ENCODE data around the gene S100PBP. TPM values are rescaled to one million over a fixed set of nuclear protein-coding genes. Genes with fewer than 3 reads are reported as not detected.
"Not testable (repeated sequence)": the region's sequence is repeated elsewhere in the genome, so short reads cannot be mapped to it uniquely, and the experiment has no call there.

The S100PBP gene
- total RNA-seq, 2 donors from 2014 or later, result 24.2 to 30.8 TPM

- DNase-seq (ENCODE audit: low spot score), result no peak
- intact Hi-C loops (cut with DNase I), result no loop called here
Measured at GRCh38 chr1:32780628-32781234, 36.7 kb upstream of the S100PBP start.

GRCh38 chr1:32782086-32782485 lies 35.4 kb upstream of the S100PBP start:
- DNase-seq (ENCODE audit: low spot score), result no peak
- intact Hi-C loops (cut with DNase I), result no loop called here

DNA sequence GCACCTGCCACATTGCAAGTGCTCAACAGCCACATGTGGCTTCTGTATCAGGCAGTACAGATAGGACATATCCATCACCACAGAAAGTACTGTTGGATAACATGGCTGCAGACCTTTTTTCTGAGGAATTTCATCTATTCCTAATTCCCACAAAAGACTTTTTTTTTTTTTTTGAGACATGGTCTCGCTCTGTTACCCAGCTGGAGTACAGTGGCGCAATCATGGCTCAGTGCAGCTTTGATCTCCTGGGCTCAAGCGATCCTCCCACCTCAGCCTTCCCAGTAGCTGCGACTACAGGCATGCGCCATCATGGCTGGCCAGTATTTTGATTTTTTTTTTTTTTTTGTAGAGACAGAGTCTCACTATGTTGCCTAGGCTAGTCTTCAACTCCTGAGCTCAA lies 33.6 kb upstream of the S100PBP start:
- intact Hi-C loops (cut with DNase I), result no loop called here
- DNase-seq (ENCODE audit: low spot score), result no peak

- DNase-seq (ENCODE audit: low spot score), result no peak
- intact Hi-C loops (cut with DNase I), result no loop called here
Measured at GRCh38 chr1:32784817-32785216, 32.6 kb upstream of the S100PBP start.

- intact Hi-C loops (cut with DNase I), result no loop called here
Measured at GRCh38 chr1:32786856-32787255, 30.6 kb upstream of the S100PBP start.

GRCh38 chr1:32789356-32789755 lies 28.1 kb upstream of the S100PBP start:
- intact Hi-C loops (cut with DNase I); DNase-seq (ENCODE audit: low spot score): not testable (repeated sequence)

More at GRCh38 chr1:32786856-32787255, 30.6 kb upstream of the S100PBP start:
- DNase-seq (ENCODE audit: low spot score), result no peak

DNA sequence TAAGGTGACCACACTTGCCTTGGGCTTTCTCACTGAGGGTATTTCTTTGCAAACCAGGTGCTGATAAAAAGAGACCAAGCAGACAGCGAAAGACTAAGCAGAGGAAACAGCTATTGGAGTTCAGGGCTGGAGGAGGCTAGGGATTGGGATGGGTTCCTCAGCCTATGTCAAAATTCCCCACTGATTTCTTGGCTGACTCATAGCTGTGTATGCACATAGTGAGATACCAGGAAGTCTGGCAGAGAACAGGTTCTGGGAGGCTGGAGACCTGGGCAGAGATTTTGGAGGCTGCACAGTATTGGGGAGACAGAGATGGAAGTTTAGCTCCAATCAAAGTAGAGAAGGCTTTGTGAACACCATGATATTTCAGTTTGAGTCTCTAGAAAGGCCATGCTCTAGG lies 25.6 kb upstream of the S100PBP start:
- no peak for DNase-seq (ENCODE audit: low spot score)
- intact Hi-C loops (cut with DNase I), result no loop called here

DNA sequence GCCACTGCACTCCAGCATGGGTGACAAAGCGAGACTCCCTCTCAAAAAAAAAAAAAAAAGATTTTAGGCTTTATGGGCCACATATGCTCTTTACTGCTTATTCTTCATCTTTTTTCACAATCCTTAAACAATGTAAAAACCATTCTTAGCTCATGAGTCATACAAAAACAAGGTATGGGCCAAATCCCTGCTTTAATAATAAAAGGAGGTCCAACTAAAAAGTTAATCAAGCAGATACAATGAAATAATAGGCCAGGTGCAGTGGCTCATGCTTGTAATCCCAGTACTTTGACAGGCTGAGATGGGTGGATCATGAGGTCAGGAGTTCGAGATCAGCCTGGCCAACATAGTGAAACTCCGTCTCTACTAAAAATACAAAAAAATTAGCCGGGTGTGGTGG lies 21.7 kb upstream of the S100PBP start:
- intact Hi-C loops (cut with DNase I); DNase-seq (ENCODE audit: low spot score): not testable (repeated sequence)

GRCh38 chr1:32797456-32797855 lies 20.0 kb upstream of the S100PBP start:
- intact Hi-C loops (cut with DNase I), result no loop called here
- no peak for DNase-seq (ENCODE audit: low spot score)

DNA sequence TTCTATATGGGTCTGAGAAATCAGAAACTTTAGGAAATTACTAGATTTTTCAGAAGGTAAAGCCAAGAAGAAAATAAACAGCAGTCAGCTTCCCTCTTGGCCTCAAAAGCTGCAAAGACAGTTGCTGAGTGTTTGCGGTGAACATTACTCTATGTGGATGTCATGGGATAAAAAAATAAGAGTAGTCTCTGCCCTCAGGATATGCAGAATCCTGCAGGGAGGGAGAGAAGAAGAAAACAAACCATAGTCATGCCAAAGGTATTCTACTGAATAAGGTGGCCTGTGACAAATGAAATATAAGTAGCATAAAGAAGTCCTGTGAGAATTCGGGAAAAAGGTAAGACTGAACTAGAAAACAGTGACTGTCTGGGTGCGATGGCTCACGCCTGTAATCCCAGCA lies 19.3 kb upstream of the S100PBP start:
- intact Hi-C loops (cut with DNase I), result no loop called here
- no peak for DNase-seq (ENCODE audit: low spot score)

- no peak for DNase-seq (ENCODE audit: low spot score)
- intact Hi-C loops (cut with DNase I), result no loop called here
Measured at GRCh38 chr1:32798679-32799416, 18.6 kb upstream of the S100PBP start.

- no peak for DNase-seq (ENCODE audit: low spot score)
- intact Hi-C loops (cut with DNase I), result no loop called here
Measured at GRCh38 chr1:32801096-32801715, 16.2 kb upstream of the S100PBP start.

GRCh38 chr1:32804460-32804859 lies 13.0 kb upstream of the S100PBP start:
- DNase-seq (ENCODE audit: low spot score); intact Hi-C loops (cut with DNase I): not testable (repeated sequence)

GRCh38 chr1:32806290-32806689 lies 11.2 kb upstream of the S100PBP start:
- no peak for DNase-seq (ENCODE audit: low spot score)
- intact Hi-C loops (cut with DNase I), result no loop called here

DNA sequence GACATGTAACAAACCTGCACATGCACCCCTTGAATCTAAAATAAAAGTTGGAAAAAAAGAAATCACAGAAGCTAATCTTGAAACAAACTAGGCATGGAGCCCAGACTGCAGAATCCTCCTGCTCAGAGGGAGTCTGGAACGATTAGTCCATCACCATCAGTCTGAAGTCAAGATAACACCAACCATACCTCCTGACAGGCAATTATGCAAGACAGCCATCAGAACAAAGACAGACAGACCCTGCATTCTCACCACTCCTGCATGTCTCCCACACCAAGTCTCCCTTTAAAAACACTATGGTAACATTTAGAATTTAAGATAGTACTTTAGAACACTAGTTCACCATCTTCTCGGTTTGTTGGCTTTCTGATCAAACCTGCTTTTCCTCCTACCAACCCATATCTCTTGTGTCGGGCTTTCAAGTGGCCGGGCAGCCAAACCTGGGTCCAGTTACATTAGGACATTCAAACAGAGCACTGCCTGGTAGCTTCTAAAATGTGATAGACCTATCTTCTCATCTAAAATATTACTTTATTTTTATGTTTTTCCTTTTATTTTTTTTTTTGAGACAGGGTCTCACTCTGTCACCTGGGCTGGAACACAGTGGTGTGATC lies 10.4 kb upstream of the S100PBP start:
- no peak for DNase-seq (ENCODE audit: low spot score)
- intact Hi-C loops (cut with DNase I), result no loop called here

- intact Hi-C loops (cut with DNase I), result no loop called here
- DNase-seq (ENCODE audit: low spot score), result no peak
Measured at GRCh38 chr1:32808580-32808979, 8.9 kb upstream of the S100PBP start.

DNA sequence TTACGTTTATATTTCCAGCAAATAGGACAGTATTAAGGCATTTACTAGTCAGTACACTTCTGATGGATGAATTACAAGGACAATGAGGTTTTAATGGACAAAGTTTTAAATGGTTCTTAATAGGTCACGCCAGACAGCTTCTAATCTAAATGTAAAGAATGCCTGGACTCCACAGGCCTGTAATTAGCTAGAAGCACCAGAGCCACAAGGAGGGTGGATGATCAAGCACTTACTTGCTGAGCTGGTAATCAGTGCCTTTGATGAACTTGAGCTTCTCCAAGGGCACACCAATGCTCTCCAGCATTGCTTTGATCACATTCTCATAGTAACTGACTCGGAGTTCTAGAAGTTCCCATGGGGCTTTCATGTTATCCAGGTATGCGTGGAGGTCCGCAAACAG lies 7.1 kb upstream of the S100PBP start:
- intact Hi-C loops (cut with DNase I), result no loop called here
- DNase-seq (ENCODE audit: low spot score), result no peak

- no peak for DNase-seq (ENCODE audit: low spot score)
- intact Hi-C loops (cut with DNase I), result no loop called here
Measured at GRCh38 chr1:32811265-32811664, 6.2 kb upstream of the S100PBP start.

- intact Hi-C loops (cut with DNase I), result no loop called here
- no peak for DNase-seq (ENCODE audit: low spot score)
Measured at GRCh38 chr1:32811917-32812316, 5.5 kb upstream of the S100PBP start.

Measured in posterior vena cava (tissue), 2 donors.